HFFc6 (cell line): ENCODE data around the gene TICAM2. TPM values are rescaled to one million over a fixed set of nuclear protein-coding genes. Genes with fewer than 3 reads are reported as not detected.
A peak's percentile ranks its signal among the peaks of the same experiment; 100 is the strongest.
"Not testable (repeated sequence)": the region's sequence is repeated elsewhere in the genome, so short reads cannot be mapped to it uniquely, and the experiment has no call there.

Source experiments
- DNase-seq: peaks from one replicate; pipeline ENCODE4 v3.0.0-alpha.2; 2018
- H3K27ac Mint-ChIP-seq: 2 replicates; pipeline ENCODE4 v1.8.0; 2020; ENCODE audit warnings: mild to moderate bottlenecking, mixed read lengths
- H3K27me3 Mint-ChIP-seq: 2 replicates; pipeline ENCODE4 v1.8.0; 2021; ENCODE audit warnings: mild to moderate bottlenecking, moderate library complexity, mixed read lengths; ENCODE audit not compliant: insufficient read depth
- H3K36me3 Mint-ChIP-seq: 2 replicates; pipeline ENCODE4 v1.8.0; 2021; ENCODE audit warnings: low read depth, mixed read lengths
- H3K4me1 Mint-ChIP-seq: 2 replicates; pipeline ENCODE4 v1.8.0; 2020; ENCODE audit warnings: low read depth, mixed read lengths
- H3K4me3 Mint-ChIP-seq: 2 replicates; pipeline ENCODE4 v1.8.0; 2020; ENCODE audit warnings: mild to moderate bottlenecking, moderate library complexity, mixed read lengths
- H3K9me3 Mint-ChIP-seq: 2 replicates; pipeline ENCODE4 v1.8.0; 2020; ENCODE audit warnings: mild to moderate bottlenecking, mixed read lengths
- long read RNA-seq: library from polyadenylated mRNA; unstranded; transcript quantifications from one replicate; pipeline ENCODE4 v2.0.0, GENCODE V29; 2019
- total RNA-seq, 6 experiments: library from RNA; stranded (reverse); fragmentation: NEBNext Ultra II Directional; extraction: Animal tissue kit (Norgen Biotek cat#: 25700); gene quantifications; 2 replicates in 1 of 6; 3 replicates in 5 of 6; pipeline ENCODE4 v1.2.3, GENCODE V29; 2021
- TF ChIP-seq, protein P1 (sequence below): fragments of 200-600 bp; sonication (generic); IDR thresholded peaks from 2 replicates; pipeline ENCODE4 v1.5.0; 2021; ENCODE audit warnings: antibody characterized with exemption, mild to moderate bottlenecking

The TICAM2 gene
- total RNA-seq = 10 to 100 TPM in 4 of 6 experiments, 1 to 10 TPM in 2; 8.3 to 15.9 (median 13.1) TPM
- long read RNA-seq, transcript TICAM2-201 (2 exons, 3,049 nt) = major isoform, 8 of 11 reads
- long read RNA-seq, partial matches to known transcripts = 0 of 11 reads
- long read RNA-seq, other reads (novel, unspliced or antisense) = 3 of 11 reads

DNA sequence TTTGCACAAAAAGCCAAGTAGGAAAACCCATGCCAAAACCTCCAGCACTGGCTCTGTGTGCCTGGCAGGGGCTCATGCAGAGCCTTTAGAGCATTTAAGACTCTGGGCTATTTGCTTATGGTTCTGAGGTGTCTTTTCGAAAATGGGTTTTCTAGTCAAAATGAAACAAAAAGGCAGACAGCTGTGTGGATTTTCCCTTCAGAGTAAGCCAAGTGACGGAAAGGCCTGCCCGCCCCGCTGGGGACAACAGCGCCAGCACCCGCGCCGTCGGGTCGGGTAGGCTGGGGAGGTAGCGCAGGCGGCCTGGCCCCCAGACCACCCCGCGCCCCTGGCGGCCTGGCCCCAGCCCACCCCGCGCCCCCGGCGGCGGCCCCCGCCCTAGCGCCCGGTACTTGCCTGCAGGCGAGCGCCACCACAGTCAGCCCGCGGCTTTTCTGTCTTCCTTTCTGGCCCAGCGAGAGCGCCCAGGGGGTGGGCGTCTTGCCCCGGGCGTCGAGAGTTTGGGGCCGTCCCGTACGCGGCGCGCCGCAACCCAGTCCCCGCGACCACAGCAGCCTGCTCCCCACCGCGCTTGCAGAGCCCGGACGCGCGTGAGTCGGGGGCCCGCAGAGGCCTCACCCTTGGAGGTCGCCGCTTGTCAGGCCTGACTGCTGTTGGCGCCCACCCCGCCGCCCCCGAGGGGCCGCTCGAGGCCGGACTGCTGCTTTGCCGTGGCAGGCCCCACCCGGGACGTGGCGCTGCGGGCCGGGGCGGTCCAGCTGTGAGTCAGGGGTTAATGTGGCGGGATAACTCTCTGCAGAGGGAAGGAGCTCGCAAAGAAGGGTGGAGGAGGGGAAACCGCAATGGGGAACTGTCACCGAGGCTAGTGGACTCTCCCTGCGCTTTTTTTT lies at the start of gene TICAM2:
TICAM2 (minus strand) TSS at position 779 of the 890 bp plus-strand sequence. CDS start 21,223 bp downstream, outside the sequence.
- Mint-ChIP-seq H3K4me3 (peak within 1 kb of the TSS; percentile 85), H3K4me1 (peaks cover 44% of the 10 kb centered on the region), H3K27ac (peak within 1 kb of the TSS; percentile 89), H3K36me3 (peaks cover 37% of the 10 kb centered on the region), H3K27me3 (no peaks in the 10 kb centered on the region), H3K9me3 (no peaks in the 10 kb centered on the region)
- DNase-seq = peak; percentile 75
- TF ChIP-seq, protein P1, sequence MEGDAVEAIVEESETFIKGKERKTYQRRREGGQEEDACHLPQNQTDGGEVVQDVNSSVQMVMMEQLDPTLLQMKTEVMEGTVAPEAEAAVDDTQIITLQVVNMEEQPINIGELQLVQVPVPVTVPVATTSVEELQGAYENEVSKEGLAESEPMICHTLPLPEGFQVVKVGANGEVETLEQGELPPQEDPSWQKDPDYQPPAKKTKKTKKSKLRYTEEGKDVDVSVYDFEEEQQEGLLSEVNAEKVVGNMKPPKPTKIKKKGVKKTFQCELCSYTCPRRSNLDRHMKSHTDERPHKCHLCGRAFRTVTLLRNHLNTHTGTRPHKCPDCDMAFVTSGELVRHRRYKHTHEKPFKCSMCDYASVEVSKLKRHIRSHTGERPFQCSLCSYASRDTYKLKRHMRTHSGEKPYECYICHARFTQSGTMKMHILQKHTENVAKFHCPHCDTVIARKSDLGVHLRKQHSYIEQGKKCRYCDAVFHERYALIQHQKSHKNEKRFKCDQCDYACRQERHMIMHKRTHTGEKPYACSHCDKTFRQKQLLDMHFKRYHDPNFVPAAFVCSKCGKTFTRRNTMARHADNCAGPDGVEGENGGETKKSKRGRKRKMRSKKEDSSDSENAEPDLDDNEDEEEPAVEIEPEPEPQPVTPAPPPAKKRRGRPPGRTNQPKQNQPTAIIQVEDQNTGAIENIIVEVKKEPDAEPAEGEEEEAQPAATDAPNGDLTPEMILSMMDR = peak; percentile 52

- TF ChIP-seq, protein P1 = no peak
- no peak for DNase-seq
- Mint-ChIP-seq H3K27ac (no peak overlapping the region), H3K27me3 (peaks cover 19% of the 10 kb centered on the region), H3K4me1 (peaks cover 13% of the 10 kb centered on the region), H3K9me3 (no peaks in the 10 kb centered on the region), H3K36me3 (no peaks in the 10 kb centered on the region), H3K4me3 (no peak overlapping the region)
Observed at GRCh38 chr5:115649541-115649940, 47.3 kb upstream of the TICAM2 start.

DNA sequence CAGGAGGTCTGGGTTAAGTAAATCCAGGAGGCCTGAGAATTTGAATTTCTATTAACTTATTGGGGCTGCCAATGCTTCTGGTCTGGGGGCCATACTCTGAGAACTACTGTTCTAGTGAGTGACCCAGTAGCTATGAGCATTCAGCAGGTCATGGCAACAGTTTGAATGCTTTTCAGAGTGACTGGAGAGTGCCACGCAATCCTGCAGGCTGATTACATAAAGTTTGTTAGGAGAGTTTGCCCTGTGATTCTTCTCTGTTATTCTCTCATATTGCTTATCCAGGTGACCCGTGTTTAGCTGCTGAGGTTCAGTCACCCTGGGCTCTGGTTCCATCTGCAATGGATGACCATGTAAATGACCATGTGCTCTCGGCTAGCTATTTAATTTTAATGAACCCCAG lies 45.8 kb upstream of the TICAM2 start:
- H3K4me3 Mint-ChIP-seq = no peak overlapping the region
- H3K9me3 Mint-ChIP-seq = no peaks in the 10 kb centered on the region
- no peak overlapping the region for H3K27ac Mint-ChIP-seq
- peaks cover 13% of the 10 kb centered on the region for H3K4me1 Mint-ChIP-seq
- TF ChIP-seq, protein P1 = no peak
- no peaks in the 10 kb centered on the region for H3K36me3 Mint-ChIP-seq
- DNase-seq = no peak
- H3K27me3 Mint-ChIP-seq = peaks cover 20% of the 10 kb centered on the region

GRCh38 chr5:115645386-115645785 lies 43.1 kb upstream of the TICAM2 start:
- H3K4me1 Mint-ChIP-seq = peaks cover 13% of the 10 kb centered on the region
- not testable (repeated sequence) for H3K36me3 Mint-ChIP-seq, H3K4me3 Mint-ChIP-seq, H3K9me3 Mint-ChIP-seq, DNase-seq, H3K27ac Mint-ChIP-seq
- peaks cover 20% of the 10 kb centered on the region for H3K27me3 Mint-ChIP-seq

- H3K4me3 Mint-ChIP-seq = no peak overlapping the region
- TF ChIP-seq, protein P1 = no peak
- no peaks in the 10 kb centered on the region for H3K9me3 Mint-ChIP-seq
- H3K4me1 Mint-ChIP-seq = peaks cover 2% of the 10 kb centered on the region
- no peak for DNase-seq
- H3K27me3 Mint-ChIP-seq = peaks cover 20% of the 10 kb centered on the region
- H3K36me3 Mint-ChIP-seq = no peaks in the 10 kb centered on the region
- no peak overlapping the region for H3K27ac Mint-ChIP-seq
Observed at GRCh38 chr5:115644046-115644445, 41.8 kb upstream of the TICAM2 start.

DNA sequence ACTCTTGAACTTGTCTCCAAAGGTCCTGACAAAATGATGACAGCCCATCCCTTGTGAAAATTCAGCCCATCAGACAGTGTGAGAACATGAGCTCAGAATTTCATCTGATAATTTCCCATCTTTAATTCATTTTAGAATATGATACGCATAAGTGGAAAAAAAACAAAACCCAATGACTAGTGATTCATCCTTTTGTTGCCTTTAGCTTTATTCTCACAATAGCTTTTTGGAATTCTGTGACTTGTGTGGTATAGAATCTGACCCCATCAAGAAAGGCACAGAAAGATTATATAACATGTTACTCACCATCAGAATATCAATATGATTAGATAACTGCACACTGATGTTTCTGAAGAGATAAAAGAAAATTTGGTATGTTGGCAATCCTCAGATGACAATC lies 39.7 kb upstream of the TICAM2 start:
- Mint-ChIP-seq H3K4me1 (peaks cover 6% of the 10 kb centered on the region; the same call in 1 of the 2 replicates), H3K9me3 (no peaks in the 10 kb centered on the region), H3K4me3 (no peak overlapping the region), H3K27ac (no peak overlapping the region), H3K36me3 (no peaks in the 10 kb centered on the region), H3K27me3 (peaks cover 18% of the 10 kb centered on the region)
- TF ChIP-seq, protein P1 = no peak
- DNase-seq = no peak
